IPS-18a (cell line): ENCODE data around the gene SLC25A31.

Experiments used
- H3K27ac ChIP-seq: one replicate; pipeline ENCODE4 v1.5.1; 2013; ENCODE audit warnings: low read length
- H3K27me3 ChIP-seq: one replicate; pipeline ENCODE4 v1.6.1; 2013; ENCODE audit warnings: mild to moderate bottlenecking, low read length; ENCODE audit not compliant: control insufficient read depth, insufficient read depth
- H3K36me3 ChIP-seq: one replicate; pipeline ENCODE4 v1.6.1; 2013; ENCODE audit warnings: low read depth, low read length; ENCODE audit not compliant: control insufficient read depth
- H3K4me1 ChIP-seq: one replicate; pipeline ENCODE4 v1.6.1; 2013; ENCODE audit warnings: low read depth, low read length; ENCODE audit not compliant: control insufficient read depth
- H3K4me3 ChIP-seq: one replicate; pipeline ENCODE4 v1.5.1; 2013; ENCODE audit warnings: low read length
- H3K9ac ChIP-seq: one replicate; pipeline ENCODE4 v1.6.1; 2013; ENCODE audit warnings: mild to moderate bottlenecking, low read length, moderate library complexity
- H3K9me3 ChIP-seq: one replicate; pipeline ENCODE4 v1.6.1; 2013; ENCODE audit warnings: low read depth, low read length; ENCODE audit not compliant: control insufficient read depth

Gene SLC25A31

DNA sequence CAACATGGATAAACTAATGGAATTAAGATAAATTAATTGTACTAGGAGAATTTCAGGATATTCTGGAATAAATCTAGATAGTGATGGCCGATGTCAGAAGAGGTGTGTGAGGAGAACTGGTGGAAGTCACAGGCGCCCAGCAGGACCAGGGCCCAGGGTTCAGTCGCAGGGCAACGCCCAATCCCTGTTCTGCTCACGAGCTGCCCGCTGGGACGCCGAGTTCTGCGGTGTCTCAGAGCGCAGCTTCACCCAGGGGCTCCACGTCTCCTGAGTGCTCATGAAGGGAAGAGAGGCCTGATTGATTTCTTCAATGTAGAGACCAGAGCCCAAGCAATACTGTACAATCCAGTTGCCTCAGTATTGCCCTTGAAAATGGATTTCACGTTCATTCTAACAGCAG, 50.4 kb downstream of the SLC25A31 start:
- H3K27ac ChIP-seq, result no peak overlapping the region
- H3K9me3 ChIP-seq, result no peaks in the 10 kb centered on the region
- H3K4me1 ChIP-seq, result peaks cover 4% of the 10 kb centered on the region
- peaks cover 49% of the 10 kb centered on the region for H3K27me3 ChIP-seq
- H3K4me3 ChIP-seq, result no peak overlapping the region
- H3K36me3 ChIP-seq, result no peaks in the 10 kb centered on the region
- H3K9ac ChIP-seq, result no peak overlapping the region

DNA sequence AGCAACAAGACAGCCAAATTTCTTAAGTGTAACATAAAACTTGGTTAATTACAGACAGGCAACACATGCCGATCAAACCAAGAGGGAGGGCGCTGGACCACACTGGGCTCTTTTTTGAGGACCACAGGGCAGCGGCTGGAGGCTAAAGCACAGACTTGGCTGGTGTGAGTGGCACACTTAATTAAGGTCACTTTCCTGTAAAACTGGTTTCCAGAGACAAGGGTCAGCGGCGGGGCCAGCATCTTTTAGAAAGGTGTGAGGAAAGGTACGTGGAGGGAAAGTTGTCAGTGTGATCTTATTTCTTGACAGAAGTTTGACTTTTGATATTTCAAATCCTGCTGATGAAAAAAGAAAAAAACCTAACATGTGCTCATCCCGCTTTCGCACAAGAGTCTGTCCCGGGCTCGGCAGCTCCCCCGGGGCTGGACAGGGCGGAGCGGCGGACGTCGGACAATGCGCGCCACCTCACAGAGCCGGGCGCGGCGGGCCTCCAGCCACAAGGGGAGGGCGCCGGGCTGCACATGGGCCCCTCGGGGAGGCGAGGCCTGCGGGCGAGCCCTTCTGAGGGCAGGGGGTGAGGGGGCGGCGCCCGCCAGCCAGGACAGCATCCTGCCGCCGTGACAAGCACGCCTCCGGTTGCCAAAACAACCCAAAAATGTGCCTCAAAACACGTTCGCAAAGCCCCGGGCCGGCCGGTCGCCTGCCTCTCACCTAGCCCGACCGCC, 51.3 kb downstream of the SLC25A31 start:
- Histone ChIP-seq H3K27ac (no peak overlapping the region), H3K4me3 (peak overlapping the region; percentile 90), H3K27me3 (peaks cover 49% of the 10 kb centered on the region), H3K4me1 (peaks cover 4% of the 10 kb centered on the region), H3K9ac (peak overlapping the region; percentile 58), H3K9me3 (no peaks in the 10 kb centered on the region), H3K36me3 (no peaks in the 10 kb centered on the region)

DNA sequence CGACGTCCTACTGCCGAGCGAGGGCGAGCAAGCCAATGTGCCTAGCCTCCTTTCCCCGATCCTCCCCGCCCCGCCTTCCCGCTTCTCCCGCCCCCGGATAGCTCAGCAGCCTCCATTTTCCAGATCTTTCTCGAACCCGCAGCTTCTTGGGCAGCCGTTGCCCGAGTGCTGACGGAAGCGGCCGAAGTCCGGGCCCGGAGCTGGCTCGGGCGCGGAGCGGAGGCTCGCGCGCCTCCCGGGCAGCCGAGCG, 51.8 kb downstream of the SLC25A31 start:
- Histone ChIP-seq H3K4me3 (peak overlapping the region; percentile 90), H3K4me1 (peaks cover 4% of the 10 kb centered on the region), H3K27ac (no peak overlapping the region), H3K36me3 (no peaks in the 10 kb centered on the region), H3K27me3 (peaks cover 49% of the 10 kb centered on the region), H3K9ac (peak overlapping the region; percentile 58), H3K9me3 (no peaks in the 10 kb centered on the region)

DNA sequence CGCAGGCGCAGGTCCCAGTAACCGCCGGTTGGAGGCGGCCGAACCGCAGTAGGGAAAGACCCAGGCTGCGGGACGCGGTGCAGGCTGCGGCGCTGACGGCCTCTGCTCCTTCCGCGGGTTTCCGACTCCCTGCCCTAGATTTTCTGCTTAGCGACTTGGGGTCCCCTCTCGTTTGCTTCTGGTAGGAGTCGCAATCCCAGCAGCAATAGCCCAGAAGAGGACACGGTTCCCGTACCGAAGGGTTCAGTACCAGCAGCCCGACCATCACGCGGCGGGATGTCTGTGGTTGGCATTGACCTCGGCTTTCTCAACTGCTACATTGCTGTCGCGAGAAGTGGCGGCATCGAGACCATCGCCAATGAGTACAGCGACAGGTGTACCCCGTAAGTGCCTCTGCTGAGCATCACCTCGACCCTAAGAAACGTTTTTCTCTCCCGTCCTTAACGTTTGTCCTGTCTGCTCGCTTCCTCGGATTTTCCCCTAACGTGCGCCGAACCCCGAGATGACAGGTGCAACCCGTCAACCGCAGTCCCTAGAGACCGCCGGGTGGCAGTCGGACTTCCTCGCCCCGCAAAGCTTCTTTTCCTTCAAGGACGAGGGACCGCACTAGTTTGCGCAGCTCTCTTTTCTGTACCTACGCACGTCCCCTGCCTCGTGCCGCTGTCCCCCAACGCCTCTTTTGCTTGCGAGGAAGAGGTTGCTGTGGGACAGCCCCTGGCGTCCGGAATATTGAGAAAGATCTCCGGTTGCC, 52.2 kb downstream of the SLC25A31 start, which contains the start of gene HSPA4L:
Gene HSPA4L, plus strand, starts transcription at position 48 of the 751 bp plus-strand sequence. Its CDS starts 229 bp downstream, at position 277.
- H3K36me3 ChIP-seq, result no peaks in the 10 kb centered on the region
- H3K27me3 ChIP-seq, result peaks cover 49% of the 10 kb centered on the region
- peak within 1 kb of the TSS; percentile 90 for H3K4me3 ChIP-seq
- no peak within 1 kb of the TSS for H3K27ac ChIP-seq
- peak within 1 kb of the TSS; percentile 58 for H3K9ac ChIP-seq
- no peaks in the 10 kb centered on the region for H3K9me3 ChIP-seq
- peaks cover 4% of the 10 kb centered on the region for H3K4me1 ChIP-seq

DNA sequence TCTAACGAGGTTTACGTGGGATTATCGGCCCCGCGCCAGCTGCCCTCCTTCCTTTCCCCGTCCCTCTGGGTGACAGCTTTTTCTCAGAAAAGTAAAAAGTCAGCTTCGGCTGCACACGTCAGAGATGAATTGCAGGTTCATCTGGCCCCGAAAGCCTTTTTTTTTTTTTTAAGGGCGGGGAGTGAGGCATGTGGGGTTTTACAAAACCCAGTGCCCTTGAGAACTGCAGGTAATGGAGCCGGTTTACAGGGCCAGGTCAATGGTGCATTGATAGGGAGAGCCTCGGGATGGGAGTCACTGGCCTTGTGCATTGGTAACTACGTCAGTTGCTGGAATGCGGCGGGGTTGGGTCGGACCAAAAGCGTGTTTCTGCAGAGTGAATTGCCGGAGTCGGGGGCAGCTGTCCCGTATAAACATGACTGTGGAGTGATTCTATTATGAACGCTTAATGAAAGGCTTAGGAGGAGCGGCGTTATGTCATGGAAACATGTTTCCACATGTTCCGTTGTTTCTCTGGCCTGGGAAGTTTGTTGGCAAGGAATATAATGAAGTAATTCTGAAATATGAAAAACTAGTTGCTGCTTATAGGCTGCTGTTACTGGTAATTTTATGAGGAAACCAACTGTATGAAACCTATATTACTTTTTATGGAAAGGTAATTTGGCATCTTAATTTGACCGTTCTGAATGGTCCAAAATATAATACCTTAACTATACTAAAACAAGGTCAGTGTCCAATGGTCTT, 53.0 kb downstream of the SLC25A31 start:
- Histone ChIP-seq H3K9ac (peak overlapping the region; percentile 58), H3K27me3 (peaks cover 49% of the 10 kb centered on the region), H3K36me3 (no peaks in the 10 kb centered on the region), H3K27ac (no peak overlapping the region), H3K9me3 (no peaks in the 10 kb centered on the region), H3K4me1 (peaks cover 4% of the 10 kb centered on the region), H3K4me3 (peak overlapping the region; percentile 90)

DNA sequence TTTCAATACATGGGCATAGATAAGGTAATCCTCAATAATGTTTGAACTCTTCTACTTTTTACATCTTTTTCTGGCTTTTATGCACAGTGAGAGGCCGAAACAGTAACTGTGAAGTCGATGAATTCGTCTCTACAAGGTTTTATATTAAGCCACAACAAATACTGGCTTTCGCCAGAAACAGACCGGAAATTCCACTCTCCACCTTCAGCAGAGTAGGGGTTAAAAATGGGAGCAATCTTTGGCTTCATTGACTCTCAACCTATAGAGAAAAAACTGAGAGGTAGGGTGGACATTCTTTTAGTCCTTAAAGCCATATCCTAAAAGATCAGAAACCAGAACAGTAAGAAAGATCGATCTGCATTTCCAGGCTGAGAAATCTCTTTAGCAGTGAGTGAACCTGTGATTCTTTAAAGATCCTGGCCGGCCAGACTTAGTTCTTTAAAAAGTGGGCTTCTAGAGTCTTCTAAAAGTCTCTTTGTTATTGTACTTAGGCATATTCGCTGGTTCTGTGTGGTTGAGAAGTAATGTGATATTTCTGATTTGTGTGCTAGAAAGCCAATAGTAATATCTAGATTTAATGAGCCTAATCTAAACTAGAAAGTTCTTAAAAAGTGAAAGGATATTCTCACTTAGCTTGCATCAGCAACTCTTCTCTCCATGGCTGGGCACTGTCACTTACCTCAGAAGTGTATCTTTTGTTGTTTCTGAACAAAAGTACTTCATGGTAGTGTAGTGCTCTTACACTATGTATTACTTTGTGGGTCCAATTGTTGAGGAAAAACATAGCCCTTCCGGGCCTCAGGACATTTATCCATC, 54.0 kb downstream of the SLC25A31 start:
- Histone ChIP-seq H3K9ac (no peak overlapping the region), H3K36me3 (no peaks in the 10 kb centered on the region), H3K4me3 (no peak overlapping the region), H3K4me1 (peaks cover 4% of the 10 kb centered on the region), H3K27me3 (peaks cover 49% of the 10 kb centered on the region), H3K9me3 (no peaks in the 10 kb centered on the region), H3K27ac (no peak overlapping the region)

DNA sequence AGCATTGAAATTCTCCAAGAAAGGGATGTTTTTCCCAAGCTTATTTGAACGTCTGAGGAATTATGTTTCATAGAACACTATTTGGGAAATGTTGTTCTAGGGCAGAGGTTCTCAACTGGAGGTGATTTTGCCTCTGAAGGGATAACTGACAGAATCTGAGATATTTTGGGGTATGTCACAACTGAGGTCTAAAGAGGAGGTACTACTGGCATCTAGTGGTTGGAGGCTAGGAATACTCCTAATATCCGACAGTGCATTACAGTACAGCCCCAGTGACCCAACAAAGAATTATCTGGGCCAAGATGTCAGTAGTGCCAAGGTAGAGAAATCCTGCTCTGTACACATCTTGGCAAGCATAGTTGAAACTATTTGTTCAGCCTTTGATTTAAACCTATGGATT, 58.3 kb downstream of the SLC25A31 start:
- no peak overlapping the region for H3K27ac ChIP-seq
- H3K9me3 ChIP-seq, result no peaks in the 10 kb centered on the region
- H3K4me1 ChIP-seq, result no peaks in the 10 kb centered on the region
- H3K4me3 ChIP-seq, result no peak overlapping the region
- peaks cover 16% of the 10 kb centered on the region for H3K27me3 ChIP-seq
- H3K9ac ChIP-seq, result no peak overlapping the region
- H3K36me3 ChIP-seq, result no peaks in the 10 kb centered on the region

DNA sequence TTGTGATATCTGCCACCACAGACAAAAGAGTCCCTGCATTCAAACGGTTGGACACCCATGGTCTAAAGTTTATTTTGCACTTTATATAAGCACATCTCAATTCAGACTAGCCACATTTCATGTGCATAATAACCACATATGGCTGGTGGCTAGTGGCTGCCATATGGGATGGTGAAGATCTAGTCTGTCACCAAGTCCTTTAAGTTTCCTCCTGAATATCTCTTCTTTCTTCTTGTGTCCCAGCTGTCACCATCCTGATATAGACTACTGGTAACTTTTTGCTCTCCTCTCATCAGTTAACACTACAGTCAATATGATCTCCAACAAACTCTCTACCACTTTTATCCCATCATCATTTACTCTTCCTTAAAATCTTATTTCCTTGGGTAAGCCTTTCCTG, 61.2 kb downstream of the SLC25A31 start:
- no peaks in the 10 kb centered on the region for H3K4me1 ChIP-seq
- H3K9ac ChIP-seq, result no peak overlapping the region
- no peak overlapping the region for H3K4me3 ChIP-seq
- H3K36me3 ChIP-seq, result no peaks in the 10 kb centered on the region
- H3K9me3 ChIP-seq, result no peaks in the 10 kb centered on the region
- no peak overlapping the region for H3K27ac ChIP-seq
- no peaks in the 10 kb centered on the region for H3K27me3 ChIP-seq

DNA sequence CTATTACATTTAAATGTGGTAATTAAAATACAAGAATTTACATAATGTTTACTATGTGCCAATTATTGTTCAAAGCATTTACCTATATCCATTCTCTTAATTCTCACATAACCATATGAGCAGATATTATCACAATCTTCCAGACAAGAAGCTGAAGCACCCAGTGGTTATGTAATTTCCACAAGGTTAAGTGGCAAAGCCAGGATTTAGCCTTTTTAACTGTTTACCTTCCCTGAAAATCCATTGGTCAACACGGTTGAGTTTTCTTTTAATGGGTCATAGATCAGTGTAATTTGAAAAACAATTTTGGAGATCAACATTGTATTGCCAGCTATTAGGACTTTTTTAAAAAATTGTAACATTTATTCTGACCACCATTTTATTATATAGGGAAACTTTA, 63.3 kb downstream of the SLC25A31 start:
- no peak overlapping the region for H3K4me3 ChIP-seq
- H3K36me3 ChIP-seq, result no peaks in the 10 kb centered on the region
- no peak overlapping the region for H3K27ac ChIP-seq
- H3K4me1 ChIP-seq, result no peaks in the 10 kb centered on the region
- H3K9me3 ChIP-seq, result no peaks in the 10 kb centered on the region
- H3K27me3 ChIP-seq, result no peaks in the 10 kb centered on the region
- no peak overlapping the region for H3K9ac ChIP-seq

DNA sequence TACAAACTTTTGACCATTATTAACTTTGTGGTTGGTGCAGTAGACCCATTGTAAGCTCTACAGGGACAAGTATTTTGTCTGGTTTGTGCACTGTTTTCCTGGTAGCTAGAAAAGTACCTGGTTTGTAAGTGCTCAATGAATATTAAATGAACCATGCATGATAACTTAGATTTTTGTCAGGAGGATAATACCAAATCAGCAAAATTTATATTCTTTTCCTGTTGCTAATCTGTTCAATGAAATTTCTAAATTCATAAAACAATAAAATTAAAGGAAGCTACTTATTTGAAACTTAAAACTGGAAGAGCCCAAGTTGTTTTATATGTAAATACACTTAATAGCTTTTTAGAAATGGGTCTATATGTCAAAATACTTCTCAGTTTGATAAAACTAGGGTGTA, 69.5 kb downstream of the SLC25A31 start:
- Histone ChIP-seq H3K9me3 (no peaks in the 10 kb centered on the region), H3K9ac (no peak overlapping the region), H3K4me1 (no peaks in the 10 kb centered on the region), H3K27ac (no peak overlapping the region), H3K4me3 (no peak overlapping the region), H3K27me3 (no peaks in the 10 kb centered on the region), H3K36me3 (no peaks in the 10 kb centered on the region)

DNA sequence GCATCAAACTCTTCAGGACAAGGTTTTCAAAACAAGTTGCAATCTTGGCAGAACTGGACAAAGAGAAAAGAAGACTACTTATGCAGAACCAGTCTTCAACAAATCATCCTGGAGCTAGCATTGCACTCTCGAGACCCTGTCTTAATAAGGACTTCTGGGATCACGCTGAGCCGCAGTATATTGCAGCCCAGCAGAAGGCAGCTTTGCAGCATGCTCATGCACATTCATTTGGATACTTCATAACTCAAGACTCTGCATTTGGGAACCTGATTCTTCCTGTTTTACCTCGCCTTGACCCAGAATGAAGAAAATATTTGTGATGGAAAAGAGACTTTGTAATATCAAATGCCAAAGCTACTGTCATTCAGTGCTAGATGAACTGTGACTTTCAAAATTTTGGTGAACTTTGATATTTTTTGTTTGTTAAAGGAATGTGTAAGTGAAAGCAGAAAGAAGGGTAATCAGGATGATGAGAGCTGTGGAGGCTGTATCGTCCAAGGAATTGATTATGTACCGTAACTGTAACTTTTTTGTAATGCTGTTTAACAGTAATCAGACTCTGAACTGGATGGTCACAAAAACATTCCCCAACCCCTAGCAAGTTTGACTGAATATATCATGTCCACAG, 79.1 kb downstream of the SLC25A31 start:
- no peaks in the 10 kb centered on the region for H3K36me3 ChIP-seq
- no peaks in the 10 kb centered on the region for H3K9me3 ChIP-seq
- H3K9ac ChIP-seq, result no peak overlapping the region
- no peaks in the 10 kb centered on the region for H3K4me1 ChIP-seq
- no peaks in the 10 kb centered on the region for H3K27me3 ChIP-seq
- no peak overlapping the region for H3K4me3 ChIP-seq
- H3K27ac ChIP-seq, result no peak overlapping the region
